Neuronal stem cell (in vitro differentiated cells): ENCODE results near the gene NOL7.

Experiments
- DNase-seq: peaks from one replicate; pipeline ENCODE4 v3.0.0-alpha.2; 2013; ENCODE audit warnings: low spot score
- H2AFZ ChIP-seq: one replicate; pipeline ENCODE4 v1.6.1; 2013; ENCODE audit warnings: mild to moderate bottlenecking, low read length, inconsistent platforms
- H2AK5ac ChIP-seq: 2 replicates; pipeline ENCODE4 v1.6.1; 2013; ENCODE audit warnings: low read depth, mild to moderate bottlenecking, inconsistent platforms, low read length, moderate library complexity, mixed read lengths
- H2BK120ac ChIP-seq: 2 replicates; pipeline ENCODE4 v1.6.1; 2013; ENCODE audit warnings: low read depth, mild to moderate bottlenecking, inconsistent platforms, low read length, moderate library complexity, mixed read lengths
- H2BK12ac ChIP-seq: one replicate; pipeline ENCODE4 v1.6.1; 2013; ENCODE audit warnings: low read length, inconsistent platforms
- H2BK15ac ChIP-seq: 2 replicates; pipeline ENCODE4 v1.6.1; 2013; ENCODE audit warnings: mild to moderate bottlenecking, low read length, inconsistent platforms, mixed read lengths
- H2BK5ac ChIP-seq: one replicate; pipeline ENCODE4 v1.6.1; 2013; ENCODE audit warnings: inconsistent platforms, mild to moderate bottlenecking, low read length, moderate library complexity
- H3K14ac ChIP-seq: one replicate; pipeline ENCODE4 v1.6.1; 2013; ENCODE audit warnings: low read length, inconsistent platforms
- H3K18ac ChIP-seq: 2 replicates; pipeline ENCODE4 v1.6.1; 2013; ENCODE audit warnings: low read length, inconsistent platforms
- H3K23ac ChIP-seq: 2 replicates; pipeline ENCODE4 v1.6.1; 2013; ENCODE audit warnings: low read depth, mild to moderate bottlenecking, mixed read lengths, low read length, inconsistent platforms; ENCODE audit not compliant: poor library complexity
- H3K27ac ChIP-seq: replicated peaks from 3 replicates; pipeline ENCODE4 v1.5.1; 2013; ENCODE audit warnings: low read length, inconsistent platforms
- H3K27me3 ChIP-seq, 3 experiments: 2 replicates each; pipeline ENCODE4 v1.6.1; 2013; ENCODE audit warnings: low read length in 3 of 3, mild to moderate bottlenecking in 2 of 3, inconsistent platforms in 1 of 3, low read depth in 1 of 3, mixed read lengths in 1 of 3, moderate library complexity in 1 of 3; ENCODE audit not compliant: control insufficient read depth in 3 of 3, insufficient read depth in 3 of 3
- H3K36me3 ChIP-seq, 2 donors: replicated peaks in 1 of 2; 2 replicates each; pipeline ENCODE4 v1.6.1; 2013; ENCODE audit warnings: low read length in 2 of 2; ENCODE audit not compliant: control insufficient read depth in 2 of 2, insufficient read depth in 2 of 2
- H3K4ac ChIP-seq: 2 replicates; pipeline ENCODE4 v1.6.1; 2013; ENCODE audit warnings: inconsistent platforms, mild to moderate bottlenecking, low read length, moderate library complexity
- H3K4me1 ChIP-seq, 2 donors: 1 replicate in 1 of 2; 2 replicates in 1 of 2; pipeline ENCODE4 v1.6.1; 2013; ENCODE audit warnings: low read length in 2 of 2, low read depth in 1 of 2; ENCODE audit not compliant: control insufficient read depth in 2 of 2, insufficient read depth in 1 of 2
- H3K4me2 ChIP-seq: one replicate; pipeline ENCODE4 v1.6.1; 2013; ENCODE audit warnings: mild to moderate bottlenecking, low read length, inconsistent platforms; ENCODE audit not compliant: insufficient read depth, poor library complexity, severe bottlenecking
- H3K4me3 ChIP-seq, 2 donors: 2 replicates each; pipeline ENCODE4 v1.5.1; 2013; ENCODE audit warnings: low read length in 2 of 2, mild to moderate bottlenecking in 2 of 2, inconsistent platforms in 1 of 2, moderate library complexity in 1 of 2
- H3K79me1 ChIP-seq: one replicate; pipeline ENCODE4 v1.6.1; 2013; ENCODE audit warnings: low read depth, mild to moderate bottlenecking, inconsistent platforms, low read length, moderate library complexity
- H3K9ac ChIP-seq: one replicate; pipeline ENCODE4 v1.6.1; 2013; ENCODE audit warnings: mild to moderate bottlenecking, low read depth, low read length, inconsistent platforms; ENCODE audit not compliant: poor library complexity
- H3K9me3 ChIP-seq, 2 donors: replicated peaks in 1 of 2; 2 replicates each; pipeline versions ENCODE3 to v1.6.1; 2013; ENCODE audit warnings: low read length in 2 of 2, mild to moderate bottlenecking in 2 of 2, inconsistent platforms in 1 of 2, low read depth in 1 of 2, mixed read lengths in 1 of 2, moderate library complexity in 1 of 2; ENCODE audit not compliant: control insufficient read depth in 2 of 2, insufficient read depth in 1 of 2
- H4K8ac ChIP-seq: one replicate; pipeline ENCODE4 v1.6.1; 2013; ENCODE audit warnings: low read depth, mild to moderate bottlenecking, inconsistent platforms, low read length, moderate library complexity
- H4K91ac ChIP-seq: one replicate; pipeline ENCODE4 v1.6.1; 2013; ENCODE audit warnings: low read length, low read depth, mild to moderate bottlenecking, inconsistent platforms; ENCODE audit not compliant: poor library complexity
- WGBS, 2 donors: extraction: QIAGEN DNeasy Blood & Tissue Kit; methylation state at CpG; one replicate each; pipeline ENCODE4 v1.1.7; 2013; ENCODE audit warnings: missing lambda C conversion rate in 2 of 2, mixed read lengths in 1 of 2; ENCODE audit not compliant: insufficient read length in 2 of 2, insufficient replicate concordance in 1 of 2; ENCODE audit errors: extremely low coverage in 2 of 2; 5-methylcytosine and 5-hydroxymethylcytosine counted together

The NOL7 gene

DNA sequence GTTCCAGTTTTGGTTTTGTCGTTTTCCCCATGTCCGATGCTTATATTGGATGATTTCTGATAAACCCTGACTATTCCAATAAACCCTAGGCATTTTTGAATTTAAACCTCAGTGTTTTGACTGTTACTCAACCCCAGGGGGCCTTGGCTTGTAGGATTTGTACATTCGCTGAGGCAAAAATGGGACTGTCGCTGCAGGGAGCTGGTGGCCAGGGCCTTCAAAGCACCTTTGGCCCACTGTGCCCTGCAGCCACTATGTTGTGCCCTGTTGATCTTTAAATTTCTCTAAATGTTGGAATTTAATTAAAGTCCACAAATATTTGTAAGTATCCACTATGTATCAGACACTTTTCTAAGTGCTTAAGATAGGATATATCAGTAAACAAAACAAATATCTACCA is 9.5 kb upstream of the NOL7 start:
- no peak overlapping the region for H2AK5ac ChIP-seq
- no peak overlapping the region for H2BK12ac ChIP-seq
- H3K36me3 ChIP-seq = peaks cover 4 to 37% of the 10 kb centered on the region in 2 donors
- no peak overlapping the region for H3K4me3 ChIP-seq
- no peak overlapping the region for H3K14ac ChIP-seq
- DNase-seq = no peak
- no peak overlapping the region for H2BK15ac ChIP-seq
- no peak overlapping the region for H4K8ac ChIP-seq
- no peaks in the 10 kb centered on the region for H3K79me1 ChIP-seq
- no peaks in the 10 kb centered on the region for H3K27me3 ChIP-seq
- no peak overlapping the region for H4K91ac ChIP-seq
- no peak overlapping the region for H3K18ac ChIP-seq
- WGBS, 2 donors = no CpG with 5 or more reads among the region's 4 CpGs
- no peak overlapping the region for H3K27ac ChIP-seq
- peaks cover 0 to 2% of the 10 kb centered on the region in 2 donors for H3K9me3 ChIP-seq
- H2BK5ac ChIP-seq = no peak overlapping the region
- no peak overlapping the region for H3K4me2 ChIP-seq
- no peak overlapping the region for H3K4ac ChIP-seq
- no peak overlapping the region for H2AFZ ChIP-seq
- H3K23ac ChIP-seq = no peak overlapping the region
- no peak overlapping the region for H3K9ac ChIP-seq
- H2BK120ac ChIP-seq = no peak overlapping the region
- no peaks in the 10 kb centered on the region for H3K4me1 ChIP-seq

DNA sequence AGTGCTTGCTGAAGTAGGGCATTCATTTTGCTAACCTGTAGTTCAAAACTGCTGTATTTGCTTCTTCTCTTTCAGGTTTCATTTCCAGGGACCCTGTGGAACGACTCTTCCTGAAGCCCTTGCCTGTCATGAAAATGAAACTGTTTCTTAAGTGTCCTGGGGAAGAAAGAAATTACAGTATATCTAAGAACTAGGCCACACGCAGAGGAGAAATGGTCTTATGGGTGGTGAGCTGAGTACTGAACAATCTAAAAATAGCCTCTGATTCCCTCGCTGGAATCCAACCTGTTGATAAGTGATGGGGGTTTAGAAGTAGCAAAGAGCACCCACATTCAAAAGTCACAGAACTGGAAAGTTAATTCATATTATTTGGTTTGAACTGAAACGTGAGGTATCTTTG is 3.4 kb upstream of the NOL7 start:
- Histone ChIP-seq H2BK5ac (no peak overlapping the region), H2AK5ac (no peak overlapping the region), H3K4ac (no peak overlapping the region), H3K9ac (no peak overlapping the region), H3K79me1 (peaks cover 3% of the 10 kb centered on the region), H3K14ac (no peak overlapping the region), H4K8ac (no peak overlapping the region), H3K4me1 (peaks cover 6 to 7% of the 10 kb centered on the region in 2 donors), H4K91ac (no peak overlapping the region), H2BK15ac (no peak overlapping the region), H3K18ac (no peak overlapping the region), H3K27ac (no peak overlapping the region), H3K27me3 (no peaks in the 10 kb centered on the region), H2BK12ac (no peak overlapping the region), H3K4me3 (no peak overlapping the region), H3K4me2 (no peak overlapping the region), H2BK120ac (no peak overlapping the region), H3K9me3 (no peaks in the 10 kb centered on the region), H2AFZ (no peak overlapping the region), H3K36me3 (peaks cover 6 to 19% of the 10 kb centered on the region in 2 donors), H3K23ac (no peak overlapping the region)
- WGBS, 2 donors = 100% methylated on average over 1 of the region's 4 CpGs
- DNase-seq = no peak

DNA sequence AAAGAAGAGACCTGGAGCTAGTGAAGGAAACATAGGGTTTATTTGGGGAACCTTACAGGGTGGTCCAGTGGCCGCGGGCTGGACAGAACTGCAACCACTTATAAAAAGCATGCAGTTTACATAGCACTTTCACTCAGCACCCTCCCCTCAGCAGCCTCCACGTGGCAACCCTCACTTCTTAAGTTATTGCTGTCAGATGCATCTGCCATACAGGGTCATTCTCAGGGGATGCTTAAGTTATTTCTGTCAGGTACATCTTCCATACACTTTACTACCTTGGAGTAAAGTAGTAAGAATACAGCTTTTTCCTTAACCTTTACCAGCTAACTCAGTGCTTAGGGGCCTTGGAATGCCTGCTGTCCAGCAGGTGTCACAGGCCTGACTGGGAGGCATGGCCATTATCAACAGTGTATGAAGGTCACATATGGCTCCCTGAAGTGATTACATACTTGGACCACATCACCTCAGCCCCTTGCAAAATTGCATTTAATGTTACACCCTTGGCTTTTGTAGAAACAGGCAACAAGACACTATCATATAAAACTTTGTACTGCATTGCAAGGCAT is 2.0 kb upstream of the NOL7 start:
- no peak overlapping the region for H4K8ac ChIP-seq
- no peak overlapping the region for H2AK5ac ChIP-seq
- H4K91ac ChIP-seq = no peak overlapping the region
- H3K9ac ChIP-seq = no peak overlapping the region
- no peak for DNase-seq
- no peak overlapping the region for H2AFZ ChIP-seq
- H3K27me3 ChIP-seq = no peaks in the 10 kb centered on the region
- no peak overlapping the region for H2BK5ac ChIP-seq
- no CpG with 5 or more reads among the region's 3 CpGs for WGBS, 2 donors
- H2BK12ac ChIP-seq = no peak overlapping the region
- peaks cover 11 to 32% of the 10 kb centered on the region in 2 donors for H3K36me3 ChIP-seq
- H2BK120ac ChIP-seq = no peak overlapping the region
- peaks cover 8 to 12% of the 10 kb centered on the region in 2 donors for H3K4me1 ChIP-seq
- no peak overlapping the region for H3K14ac ChIP-seq
- H3K4me2 ChIP-seq = no peak overlapping the region
- H3K27ac ChIP-seq = no peak overlapping the region
- H3K4me3 ChIP-seq = no peak overlapping the region
- H3K79me1 ChIP-seq = peaks cover 3% of the 10 kb centered on the region
- H3K18ac ChIP-seq = no peak overlapping the region
- H2BK15ac ChIP-seq = no peak overlapping the region
- H3K4ac ChIP-seq = no peak overlapping the region
- no peaks in the 10 kb centered on the region for H3K9me3 ChIP-seq
- no peak overlapping the region for H3K23ac ChIP-seq

DNA sequence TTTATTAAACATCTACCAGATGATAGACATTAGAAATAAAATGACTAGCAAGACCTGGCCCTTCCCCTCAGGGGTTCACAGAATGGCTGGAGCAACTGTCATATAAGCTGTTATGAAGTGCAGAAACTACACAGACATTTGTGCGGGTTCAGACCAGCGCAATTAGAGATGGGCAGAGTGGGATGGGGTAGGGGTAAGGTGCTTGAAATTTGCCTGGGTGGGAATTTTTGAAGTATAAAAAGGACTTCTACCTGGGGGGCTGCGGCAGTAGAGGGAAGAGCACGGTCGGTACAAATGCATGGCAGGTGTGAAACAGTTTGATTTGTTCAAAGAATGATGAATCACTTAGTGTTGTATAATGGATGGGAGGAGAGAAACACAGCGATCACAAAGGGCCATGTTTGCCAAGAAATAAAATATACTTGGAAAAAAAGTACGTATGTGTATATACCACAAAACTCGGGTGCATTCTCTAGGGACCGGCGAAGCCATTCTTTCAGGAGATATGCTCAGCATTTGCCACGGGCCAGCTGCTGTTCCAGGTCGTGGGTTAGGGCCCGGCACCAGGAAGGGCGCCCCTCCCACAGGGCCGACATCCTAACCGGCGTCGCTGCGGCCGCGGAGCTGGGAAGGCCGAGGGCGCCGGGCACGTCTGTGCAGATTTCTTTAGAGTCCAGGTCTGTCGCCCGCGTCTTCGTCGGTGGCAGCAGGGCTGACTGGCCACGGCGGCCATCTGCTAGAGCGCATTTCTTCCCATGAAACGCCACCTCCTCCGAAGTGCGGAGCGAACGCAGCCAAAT is 809 bp upstream of the NOL7 start:
- Histone ChIP-seq H2BK12ac (no peak overlapping the region), H3K9me3 (no peaks in the 10 kb centered on the region), H2BK15ac (peak overlapping the region; percentile 62), H4K91ac (peak overlapping the region; percentile 32), H2BK120ac (peak overlapping the region; percentile 82), H3K36me3 (peaks cover 18 to 42% of the 10 kb centered on the region in 2 donors), H3K14ac (no peak overlapping the region), H4K8ac (no peak overlapping the region), H3K4me1 (peaks cover 8 to 12% of the 10 kb centered on the region in 2 donors), H3K27ac (peak overlapping the region; percentile 54), H3K4ac (peak overlapping the region; percentile 41), H3K27me3 (no peaks in the 10 kb centered on the region), H3K4me3 (peak overlapping the region; percentile 94 to 96), H3K18ac (peak overlapping the region; percentile 95), H2AFZ (peak overlapping the region; percentile 97), H2BK5ac (peak overlapping the region; percentile 90), H2AK5ac (peak overlapping the region; percentile 72), H3K9ac (peak overlapping the region; percentile 97), H3K23ac (peak overlapping the region; percentile 92), H3K4me2 (peak overlapping the region; percentile 94), H3K79me1 (peaks cover 3% of the 10 kb centered on the region)
- DNase-seq = no peak
- WGBS, 2 donors = no CpG with 5 or more reads among the region's 38 CpGs
